Umbilical cord (tissue), 2 donors: Measurements from ENCODE around the gene IL7R. TPM values are rescaled to one million over a fixed set of nuclear protein-coding genes. Genes with fewer than 3 reads are reported as not detected.
A peak's percentile ranks its signal among the peaks of the same experiment; 100 is the strongest.

Experiments used
- DNase-seq: peaks from one replicate; pipeline ENCODE4 v3.0.0-alpha.2; 2015; ENCODE audit warnings: low spot score
- total RNA-seq: library from RNA; depleted of rRNA; stranded (reverse); fragments of >200 nt; gene quantifications from one replicate; pipeline ENCODE4 v1.2.3, GENCODE V29; 2014; ENCODE audit warnings: low replicate concordance; ENCODE audit not compliant: insufficient read depth

IL7R gene
- total RNA-seq, 1 donor from 2014 or later = 3.4 TPM

DNA sequence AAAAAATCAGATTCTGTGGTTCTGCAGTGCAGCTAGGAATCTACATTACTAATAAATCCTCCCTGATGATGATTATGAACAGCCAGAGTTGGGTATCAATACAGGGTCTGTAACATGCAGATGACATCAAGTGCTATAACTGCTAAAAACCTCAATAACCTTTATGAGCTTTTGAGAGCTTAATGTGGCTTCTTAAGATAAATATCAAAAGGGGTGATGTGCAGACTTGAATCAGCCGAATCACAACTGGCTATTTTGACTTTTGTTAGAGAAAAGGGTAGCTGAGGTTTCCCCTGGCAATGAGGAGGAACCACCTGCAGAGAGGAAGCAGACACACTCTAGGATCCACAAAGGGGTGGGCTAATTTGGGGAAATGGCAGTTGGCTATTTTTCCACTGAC is 51.5 kb downstream of the IL7R start:
- DNase-seq = no peak

DNA sequence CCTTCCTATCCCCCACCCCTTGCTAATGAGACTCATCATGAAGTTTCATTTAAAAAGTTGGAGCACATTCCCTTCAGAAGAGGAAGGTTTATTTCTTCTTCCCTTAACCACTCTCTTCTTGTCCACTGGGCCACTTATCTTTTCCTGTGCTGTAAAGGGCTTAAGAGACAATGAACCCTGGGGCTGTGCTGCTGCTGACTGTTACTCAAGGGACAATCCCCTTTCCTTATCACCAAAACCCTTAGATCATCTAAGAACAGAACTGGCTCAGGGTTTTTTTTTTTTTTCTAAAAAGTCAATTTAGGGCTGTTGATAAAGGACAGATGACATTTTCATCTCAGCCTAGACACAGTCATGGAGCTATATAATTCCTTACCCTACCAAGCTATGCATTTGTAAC is 52.1 kb downstream of the IL7R start:
- no peak for DNase-seq

DNA sequence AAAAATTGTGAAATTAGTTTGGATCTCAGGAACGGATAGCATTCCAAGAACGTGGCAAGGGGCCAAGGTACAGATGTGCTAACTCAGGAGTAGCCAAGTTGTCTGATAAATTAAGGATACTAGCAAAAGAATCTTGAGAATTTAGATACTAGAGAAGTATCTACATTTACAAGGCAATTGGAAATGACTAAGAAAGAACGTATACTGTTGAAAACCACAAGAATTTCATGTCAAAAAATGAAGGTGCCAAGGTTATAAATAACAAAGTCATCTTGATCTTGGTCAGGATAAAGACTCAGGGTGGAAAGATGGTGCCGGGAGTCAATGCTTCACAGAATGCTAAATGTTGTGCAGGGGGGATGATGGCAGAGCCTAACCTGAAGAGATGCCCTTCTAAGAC is 62.5 kb downstream of the IL7R start:
- peak; percentile 19 for DNase-seq

DNA sequence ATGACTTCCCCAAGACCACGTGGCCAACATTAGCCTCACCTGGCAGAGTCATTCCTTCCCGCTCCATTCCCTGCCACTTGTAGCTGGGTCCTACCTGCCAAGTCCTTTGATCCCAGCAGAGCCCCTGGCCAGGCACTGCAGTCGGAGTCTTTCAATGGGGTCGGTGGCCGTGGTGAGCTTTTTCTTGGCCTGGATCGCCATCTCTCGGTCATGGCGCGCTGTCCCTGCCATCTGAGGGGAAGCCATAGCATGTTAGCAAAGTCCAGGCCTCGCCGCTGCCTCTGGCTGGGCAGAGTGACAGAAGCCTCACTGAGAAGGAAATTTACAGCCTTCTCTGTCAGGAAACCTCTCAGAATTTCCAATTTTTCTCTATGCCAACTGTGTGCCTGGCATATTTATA is 64.2 kb downstream of the IL7R start:
- peak; percentile 17 for DNase-seq

DNA sequence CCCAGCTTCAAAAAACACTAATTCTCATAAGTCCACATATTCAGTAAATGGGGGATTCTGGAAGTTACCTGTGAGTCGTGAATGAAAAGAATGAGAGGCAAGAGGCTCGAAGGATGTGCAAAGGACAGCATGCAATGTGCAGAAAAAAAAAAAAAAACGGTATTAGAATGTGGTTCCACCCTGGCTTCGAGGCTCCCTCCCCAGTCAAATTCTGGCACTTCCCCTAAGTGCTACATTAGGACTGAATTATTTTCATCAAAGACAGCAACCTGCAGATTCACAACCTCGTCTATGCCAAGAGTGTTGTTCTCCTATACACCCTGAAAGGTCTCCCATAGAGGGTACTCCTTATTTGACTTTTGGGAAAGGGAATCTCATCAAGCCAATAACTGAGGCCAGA is 65.2 kb downstream of the IL7R start:
- DNase-seq = no peak

DNA sequence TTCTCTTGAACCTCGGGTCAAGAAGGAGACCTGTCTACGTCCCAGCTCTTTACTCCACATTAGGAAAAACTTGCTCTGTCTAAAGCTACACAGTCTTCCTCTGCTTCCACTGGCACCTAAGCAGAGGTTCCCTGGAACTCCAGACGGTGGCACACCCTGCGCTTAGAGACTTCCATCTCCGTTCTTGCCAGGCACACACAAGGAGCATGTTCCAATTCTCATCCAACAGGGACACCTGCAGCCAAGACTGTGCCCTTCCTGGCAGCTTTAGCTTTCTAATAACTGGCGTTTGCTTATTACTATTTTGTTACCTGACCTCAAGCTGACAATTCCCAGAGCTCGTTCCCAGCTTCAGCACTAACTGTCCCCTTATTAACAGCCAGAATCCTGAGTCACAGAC is 65.8 kb downstream of the IL7R start:
- no peak for DNase-seq

DNA sequence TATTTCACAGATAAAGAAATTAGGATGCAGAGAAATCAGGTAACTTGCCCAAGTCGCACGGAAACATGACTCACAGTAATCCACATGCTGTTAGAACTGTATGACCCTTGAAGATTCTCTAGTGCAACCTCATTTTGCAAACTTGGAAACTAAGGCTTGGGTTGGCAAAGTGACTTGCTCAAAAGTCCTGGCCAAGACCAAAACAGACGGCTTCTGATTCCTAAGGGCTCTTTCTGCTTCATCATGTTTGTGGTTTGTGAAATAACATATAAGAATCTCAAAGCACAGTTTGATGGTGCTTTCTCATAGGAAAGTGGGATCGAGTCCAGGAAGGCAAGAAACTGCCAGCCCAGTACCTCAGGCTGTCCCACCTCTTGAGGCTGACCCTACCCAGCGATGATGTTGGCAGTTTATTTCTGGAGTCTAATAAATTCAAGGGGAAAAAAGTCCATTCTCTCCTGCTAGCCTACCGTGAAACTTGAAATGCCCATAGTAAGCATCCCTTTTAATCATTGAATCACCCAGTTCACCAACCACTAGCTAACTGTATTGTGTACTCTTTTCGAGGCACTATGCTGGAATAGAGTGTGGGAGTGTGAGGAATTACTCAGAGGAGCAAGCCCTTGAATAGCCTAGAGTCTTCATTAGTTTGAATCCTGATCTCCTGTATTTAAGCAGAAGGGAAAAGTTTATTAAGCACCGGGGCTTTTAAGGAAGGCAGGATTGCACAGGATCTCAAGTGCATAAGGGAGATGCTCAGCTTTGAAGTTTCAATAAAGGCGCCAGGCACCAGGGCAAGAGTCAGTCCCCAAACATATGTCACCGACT is 67.6 kb downstream of the IL7R start:
- no peak for DNase-seq

DNA sequence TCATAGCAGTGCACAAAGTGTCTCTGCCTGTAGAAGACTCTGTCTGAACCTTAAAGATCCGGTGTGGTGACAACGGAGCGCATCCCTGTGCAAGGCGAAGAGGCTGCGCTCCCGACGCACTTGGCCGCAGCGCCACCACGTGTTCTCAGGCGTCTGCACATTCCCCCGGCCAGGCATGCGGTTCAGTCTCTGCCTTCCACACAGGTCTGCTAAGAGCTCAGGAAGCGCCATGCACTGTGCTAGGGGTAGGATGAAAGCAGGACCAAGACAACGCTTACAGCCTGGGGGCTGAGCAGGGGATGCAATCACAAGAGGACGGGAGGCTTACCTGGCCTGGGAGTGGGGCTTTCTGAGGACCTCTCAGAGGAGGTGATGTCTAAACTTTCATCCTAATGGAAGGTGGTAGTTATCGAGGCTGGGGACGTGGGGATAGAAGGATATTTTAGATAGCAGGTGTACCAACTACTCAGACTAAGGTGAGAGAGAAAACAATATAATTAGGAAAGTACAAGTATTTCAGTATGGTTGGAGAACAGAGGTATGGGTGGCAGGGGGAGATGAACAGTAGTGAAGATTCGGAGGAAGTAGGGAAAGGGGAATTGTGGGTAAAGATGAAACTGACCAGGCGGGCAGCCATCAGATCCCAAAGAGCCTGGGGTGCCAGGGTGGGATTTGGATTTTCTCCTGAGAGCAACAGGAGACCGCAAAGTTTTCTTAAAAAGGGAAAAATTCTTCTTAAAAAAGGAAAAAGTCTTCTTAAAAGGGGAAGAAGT is 68.4 kb downstream of the IL7R start:
- peak; percentile 73 for DNase-seq

DNA sequence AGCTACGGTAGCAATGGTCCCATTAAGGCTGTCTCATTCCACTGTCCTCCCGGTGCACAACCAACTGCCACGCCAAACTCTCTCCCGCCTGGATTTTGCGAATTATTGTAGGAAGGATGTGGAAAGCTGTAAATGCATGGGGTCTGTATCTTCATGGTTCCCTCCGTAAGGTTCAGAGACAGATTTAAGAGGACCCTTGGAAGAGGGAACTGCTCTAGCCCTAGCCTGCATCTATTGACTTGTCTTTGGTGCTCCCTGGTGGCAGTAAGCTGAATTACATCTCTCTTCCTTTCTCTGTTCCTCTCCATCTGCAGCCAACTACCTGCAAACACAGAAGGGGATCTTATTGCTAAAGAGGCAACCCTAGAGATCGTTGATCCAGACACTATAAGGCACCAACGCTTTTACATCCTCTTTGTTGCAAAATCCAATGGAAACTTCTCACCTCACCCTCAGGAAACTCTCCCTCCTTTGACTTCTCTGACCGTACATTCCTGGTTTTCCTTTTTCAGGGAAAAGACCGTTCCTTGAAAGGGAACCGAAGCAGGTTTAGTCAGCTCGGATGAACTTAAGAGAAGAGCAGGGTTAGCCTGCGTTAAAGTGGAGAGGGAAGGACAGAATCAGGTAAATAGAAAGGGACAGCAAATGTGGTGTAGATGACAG is 69.8 kb downstream of the IL7R start:
- peak; percentile 65 for DNase-seq

Other genes starting within 250 kb of the IL7R start
- 11.8 TPM for gene SPEF2, start 239.0 kb upstream of the IL7R start, total RNA-seq
- not detected for gene CAPSL, start 81.7 kb downstream of the IL7R start, total RNA-seq
- 8.7 TPM for gene UGT3A1, start 134.5 kb downstream of the IL7R start, total RNA-seq
- not detected for gene UGT3A2, start 210.0 kb downstream of the IL7R start, total RNA-seq